ENCODE measurements around the gene ZNF831. TPM values are rescaled to one million over a fixed set of nuclear protein-coding genes. Genes with fewer than 3 reads are reported as not detected.

Gene ZNF831
- total RNA-seq, 1 donor, result not detected

- TF ChIP-seq CTCF (IDR thresholded peaks at IDR 0.05; ENCODE audit: insufficient read depth, low read depth, low read length), result no peak
- no peak overlapping the region for H3K4me3 ChIP-seq (ENCODE audit: low read depth, low read length)
Measured at GRCh38 chr20:59217173-59217572, 53.6 kb downstream of the ZNF831 start.

GRCh38 chr20:59217794-59218280 is 54.2 kb downstream of the ZNF831 start:
- DNase-seq (ENCODE audit: low read depth), result no peak
- no peak overlapping the region for H3K4me3 ChIP-seq (ENCODE audit: low read depth, low read length)
- TF ChIP-seq CTCF (IDR thresholded peaks at IDR 0.05; ENCODE audit: insufficient read depth, low read depth, low read length), result no peak

More at GRCh38 chr20:59217173-59217572, 53.6 kb downstream of the ZNF831 start:
- DNase-seq (ENCODE audit: low read depth), result no peak

GRCh38 chr20:59219211-59219610 is 55.6 kb downstream of the ZNF831 start:
- no peak for TF ChIP-seq CTCF (IDR thresholded peaks at IDR 0.05; ENCODE audit: insufficient read depth, low read depth, low read length)
- no peak for DNase-seq (ENCODE audit: low read depth)
- no peak overlapping the region for H3K4me3 ChIP-seq (ENCODE audit: low read depth, low read length)

GRCh38 chr20:59220161-59220560 is 56.5 kb downstream of the ZNF831 start:
- H3K4me3 ChIP-seq (ENCODE audit: low read depth, low read length), result no peak overlapping the region
- no peak for TF ChIP-seq CTCF (IDR thresholded peaks at IDR 0.05; ENCODE audit: insufficient read depth, low read depth, low read length)
- no peak for DNase-seq (ENCODE audit: low read depth)

- DNase-seq (ENCODE audit: low read depth), result no peak
- peak; percentile 11 for TF ChIP-seq CTCF (IDR thresholded peaks at IDR 0.05; ENCODE audit: insufficient read depth, low read depth, low read length)
Measured at GRCh38 chr20:59221049-59221706, 57.6 kb downstream of the ZNF831 start.

GRCh38 chr20:59221707-59222252 is 58.2 kb downstream of the ZNF831 start:
- no peak for TF ChIP-seq CTCF (IDR thresholded peaks at IDR 0.05; ENCODE audit: insufficient read depth, low read depth, low read length)
- H3K4me3 ChIP-seq (ENCODE audit: low read depth, low read length), result peak overlapping the region; percentile 51
- DNase-seq (ENCODE audit: low read depth), result no peak

More at GRCh38 chr20:59221049-59221706, 57.6 kb downstream of the ZNF831 start:
- no peak overlapping the region for H3K4me3 ChIP-seq (ENCODE audit: low read depth, low read length)

All from fibroblast of villous mesenchyme (primary cell).